HFFc6 (cell line): ENCODE results near the gene KPNA2. TPM values are rescaled to one million over a fixed set of nuclear protein-coding genes. Genes with fewer than 3 reads are reported as not detected.
"Not testable (repeated sequence)": the region's sequence is repeated elsewhere in the genome, so short reads cannot be mapped to it uniquely, and the experiment has no call there.

Experiments
- DNase-seq: peaks from one replicate; pipeline ENCODE4 v3.0.0-alpha.2; 2018
- H3K27ac Mint-ChIP-seq: 2 replicates; pipeline ENCODE4 v1.8.0; 2020; ENCODE audit warnings: mild to moderate bottlenecking, mixed read lengths
- H3K27me3 Mint-ChIP-seq: 2 replicates; pipeline ENCODE4 v1.8.0; 2021; ENCODE audit warnings: mild to moderate bottlenecking, moderate library complexity, mixed read lengths; ENCODE audit not compliant: insufficient read depth
- H3K36me3 Mint-ChIP-seq: 2 replicates; pipeline ENCODE4 v1.8.0; 2021; ENCODE audit warnings: low read depth, mixed read lengths
- H3K4me1 Mint-ChIP-seq: 2 replicates; pipeline ENCODE4 v1.8.0; 2020; ENCODE audit warnings: low read depth, mixed read lengths
- H3K4me3 Mint-ChIP-seq: 2 replicates; pipeline ENCODE4 v1.8.0; 2020; ENCODE audit warnings: mild to moderate bottlenecking, moderate library complexity, mixed read lengths
- H3K9me3 Mint-ChIP-seq: 2 replicates; pipeline ENCODE4 v1.8.0; 2020; ENCODE audit warnings: mild to moderate bottlenecking, mixed read lengths
- total RNA-seq, 6 experiments: library from RNA; stranded (reverse); fragmentation: NEBNext Ultra II Directional; extraction: Animal tissue kit (Norgen Biotek cat#: 25700); gene quantifications; 2 replicates in 1 of 6; 3 replicates in 5 of 6; pipeline ENCODE4 v1.2.3, GENCODE V29; 2021
- TF ChIP-seq, protein P1 (sequence below): fragments of 200-600 bp; sonication (generic); IDR thresholded peaks from 2 replicates; pipeline ENCODE4 v1.5.0; 2021; ENCODE audit warnings: antibody characterized with exemption, mild to moderate bottlenecking

The KPNA2 gene
- total RNA-seq, 6 experiments from 2014 or later: 152 to 296 (median 277) TPM

GRCh38 chr17:68021963-68022362 is 13.6 kb upstream of the KPNA2 start:
- Mint-ChIP-seq H3K4me3 (no peak overlapping the region), H3K9me3 (no peaks in the 10 kb centered on the region), H3K4me1 (peaks cover 13% of the 10 kb centered on the region), H3K36me3 (no peaks in the 10 kb centered on the region), H3K27me3 (peaks cover 4% of the 10 kb centered on the region), H3K27ac (no peak overlapping the region)
- TF ChIP-seq, protein P1, sequence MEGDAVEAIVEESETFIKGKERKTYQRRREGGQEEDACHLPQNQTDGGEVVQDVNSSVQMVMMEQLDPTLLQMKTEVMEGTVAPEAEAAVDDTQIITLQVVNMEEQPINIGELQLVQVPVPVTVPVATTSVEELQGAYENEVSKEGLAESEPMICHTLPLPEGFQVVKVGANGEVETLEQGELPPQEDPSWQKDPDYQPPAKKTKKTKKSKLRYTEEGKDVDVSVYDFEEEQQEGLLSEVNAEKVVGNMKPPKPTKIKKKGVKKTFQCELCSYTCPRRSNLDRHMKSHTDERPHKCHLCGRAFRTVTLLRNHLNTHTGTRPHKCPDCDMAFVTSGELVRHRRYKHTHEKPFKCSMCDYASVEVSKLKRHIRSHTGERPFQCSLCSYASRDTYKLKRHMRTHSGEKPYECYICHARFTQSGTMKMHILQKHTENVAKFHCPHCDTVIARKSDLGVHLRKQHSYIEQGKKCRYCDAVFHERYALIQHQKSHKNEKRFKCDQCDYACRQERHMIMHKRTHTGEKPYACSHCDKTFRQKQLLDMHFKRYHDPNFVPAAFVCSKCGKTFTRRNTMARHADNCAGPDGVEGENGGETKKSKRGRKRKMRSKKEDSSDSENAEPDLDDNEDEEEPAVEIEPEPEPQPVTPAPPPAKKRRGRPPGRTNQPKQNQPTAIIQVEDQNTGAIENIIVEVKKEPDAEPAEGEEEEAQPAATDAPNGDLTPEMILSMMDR: no peak
- no peak for DNase-seq

DNA sequence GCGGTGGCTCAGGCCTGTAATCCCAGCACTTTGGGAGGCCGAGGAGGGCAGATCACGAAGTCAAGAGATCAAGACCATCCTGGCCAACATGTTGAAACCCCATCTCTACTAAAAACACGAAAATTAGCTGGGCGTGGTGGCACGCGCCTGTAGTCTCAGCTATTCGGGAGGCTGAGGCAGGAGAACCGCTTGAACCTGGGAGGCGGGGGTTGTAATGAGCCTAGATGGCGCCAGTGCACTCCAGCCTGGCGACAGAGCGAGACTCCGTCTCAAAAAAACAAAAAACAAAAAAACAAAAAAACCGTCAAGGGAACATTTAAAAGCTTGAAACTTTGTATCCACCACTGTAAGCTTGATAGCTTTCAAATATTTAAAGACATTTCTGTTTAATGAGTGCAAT is 13.0 kb upstream of the KPNA2 start:
- H3K27me3 Mint-ChIP-seq, DNase-seq, H3K4me3 Mint-ChIP-seq, H3K36me3 Mint-ChIP-seq, H3K27ac Mint-ChIP-seq, H3K9me3 Mint-ChIP-seq: not testable (repeated sequence)
- H3K4me1 Mint-ChIP-seq: peaks cover 13% of the 10 kb centered on the region
- TF ChIP-seq, protein P1: peak; percentile 30; the same call in 1 of the 2 replicates

DNA sequence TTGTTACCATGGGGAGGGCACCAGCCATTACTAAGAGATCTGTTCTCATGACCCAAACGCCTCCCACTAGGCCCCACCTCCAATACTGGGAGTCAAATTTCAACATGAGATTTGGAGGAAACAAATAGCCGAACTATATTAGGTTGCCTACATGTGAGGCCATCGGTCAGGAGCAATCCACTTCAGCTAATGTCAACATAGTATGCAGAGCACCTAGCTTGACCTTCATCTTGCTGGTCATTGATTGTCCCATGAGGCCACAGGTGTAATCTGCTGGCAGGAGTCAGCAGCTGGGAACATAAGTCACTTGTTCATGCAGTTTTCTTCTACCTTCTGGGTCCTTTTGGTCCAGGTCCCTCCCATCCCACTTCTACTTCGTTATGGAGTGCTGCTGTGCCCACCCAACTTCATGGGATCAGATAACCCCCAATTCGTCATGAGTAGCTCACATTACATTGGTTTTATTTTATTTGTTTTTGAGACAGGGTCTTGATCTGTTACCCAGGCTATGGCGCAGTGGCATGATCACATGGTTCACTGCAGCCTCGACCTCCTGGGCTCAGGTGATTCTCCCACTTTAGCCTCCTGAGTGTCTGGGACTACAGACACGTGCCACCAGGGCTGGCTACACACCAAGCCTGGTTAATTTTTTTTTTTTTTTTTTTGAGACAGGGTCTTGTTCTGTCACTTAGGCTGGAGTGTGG is 5.9 kb upstream of the KPNA2 start:
- TF ChIP-seq, protein P1: no peak
- no peaks in the 10 kb centered on the region for H3K36me3 Mint-ChIP-seq
- H3K4me3 Mint-ChIP-seq: no peak overlapping the region
- H3K9me3 Mint-ChIP-seq: no peaks in the 10 kb centered on the region
- H3K4me1 Mint-ChIP-seq: peaks cover 10% of the 10 kb centered on the region
- DNase-seq: no peak
- H3K27ac Mint-ChIP-seq: no peak overlapping the region
- H3K27me3 Mint-ChIP-seq: no peaks in the 10 kb centered on the region; the same call in 1 of the 2 replicates

DNA sequence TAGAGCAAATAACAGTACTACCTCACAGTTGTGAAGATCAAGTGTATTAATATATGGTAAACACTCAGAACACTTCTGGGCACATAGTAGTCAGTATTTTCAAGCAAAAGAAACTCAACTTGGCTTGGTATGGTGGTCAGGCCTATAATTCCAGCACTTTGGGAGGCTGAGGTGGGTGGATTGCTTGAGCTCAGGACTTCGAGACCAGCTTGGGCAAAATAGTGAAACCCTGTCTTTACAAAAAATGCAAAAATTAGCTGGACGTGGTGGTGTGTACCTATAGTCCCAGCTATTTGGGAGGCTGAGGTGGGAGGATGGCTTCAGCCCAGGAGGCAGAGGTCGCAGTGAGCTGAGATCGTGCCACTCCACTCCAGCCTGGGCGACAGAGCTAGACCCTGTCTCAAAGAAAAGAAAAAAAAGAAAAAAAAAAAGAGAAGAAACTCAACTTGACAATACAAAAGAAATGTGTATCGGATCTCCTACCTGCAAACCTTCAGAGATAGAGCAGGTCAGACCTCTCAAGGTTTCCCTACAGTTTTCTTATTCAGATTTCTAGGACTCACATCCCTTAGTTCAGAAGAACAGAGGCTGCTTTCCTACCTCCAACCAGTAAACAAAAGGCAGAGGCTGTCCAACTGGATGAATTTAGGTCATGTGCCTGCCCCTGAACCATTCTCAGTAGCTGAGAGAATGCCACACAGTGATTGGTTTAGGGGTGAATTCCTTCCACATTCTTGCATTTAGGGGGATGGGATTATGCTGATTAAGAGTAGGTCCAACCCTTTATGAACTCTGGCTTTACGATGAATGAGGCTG is 1.7 kb upstream of the KPNA2 start:
- H3K4me3 Mint-ChIP-seq: peak overlapping the region; percentile 15; the same call in 1 of the 2 replicates
- H3K27me3 Mint-ChIP-seq: peaks cover 5% of the 10 kb centered on the region
- no peaks in the 10 kb centered on the region for H3K9me3 Mint-ChIP-seq
- peaks cover 26% of the 10 kb centered on the region for H3K36me3 Mint-ChIP-seq
- peak; percentile 27 for DNase-seq
- TF ChIP-seq, protein P1: no peak
- peaks cover 36% of the 10 kb centered on the region for H3K4me1 Mint-ChIP-seq
- no peak overlapping the region for H3K27ac Mint-ChIP-seq

DNA sequence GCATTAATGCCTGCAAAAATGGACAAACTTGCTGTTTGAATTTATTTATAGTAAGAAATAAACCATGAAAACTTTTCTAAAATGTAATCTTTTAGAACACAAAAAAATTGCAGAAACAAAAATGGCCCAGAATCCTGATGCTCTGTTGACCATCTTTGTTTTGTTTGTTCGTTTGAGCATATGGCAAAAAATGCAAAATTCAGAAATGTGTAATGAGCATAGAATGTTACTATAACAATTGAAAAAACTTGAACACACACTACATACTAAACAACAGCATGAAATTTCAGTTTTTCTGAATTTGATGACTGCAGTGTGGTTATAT is 1.1 kb upstream of the KPNA2 start:
- Mint-ChIP-seq H3K27ac (no peak overlapping the region), H3K27me3 (peaks cover 5% of the 10 kb centered on the region), H3K9me3 (no peaks in the 10 kb centered on the region), H3K4me3 (0 out of 2 replicates have a peak overlapping the region, but pooled peaks have one; percentile 15), H3K4me1 (peaks cover 38% of the 10 kb centered on the region), H3K36me3 (peaks cover 29% of the 10 kb centered on the region)
- DNase-seq: no peak
- TF ChIP-seq, protein P1: no peak
